ENCODE measurements around the gene ARHGAP6.

The ARHGAP6 gene

DNA sequence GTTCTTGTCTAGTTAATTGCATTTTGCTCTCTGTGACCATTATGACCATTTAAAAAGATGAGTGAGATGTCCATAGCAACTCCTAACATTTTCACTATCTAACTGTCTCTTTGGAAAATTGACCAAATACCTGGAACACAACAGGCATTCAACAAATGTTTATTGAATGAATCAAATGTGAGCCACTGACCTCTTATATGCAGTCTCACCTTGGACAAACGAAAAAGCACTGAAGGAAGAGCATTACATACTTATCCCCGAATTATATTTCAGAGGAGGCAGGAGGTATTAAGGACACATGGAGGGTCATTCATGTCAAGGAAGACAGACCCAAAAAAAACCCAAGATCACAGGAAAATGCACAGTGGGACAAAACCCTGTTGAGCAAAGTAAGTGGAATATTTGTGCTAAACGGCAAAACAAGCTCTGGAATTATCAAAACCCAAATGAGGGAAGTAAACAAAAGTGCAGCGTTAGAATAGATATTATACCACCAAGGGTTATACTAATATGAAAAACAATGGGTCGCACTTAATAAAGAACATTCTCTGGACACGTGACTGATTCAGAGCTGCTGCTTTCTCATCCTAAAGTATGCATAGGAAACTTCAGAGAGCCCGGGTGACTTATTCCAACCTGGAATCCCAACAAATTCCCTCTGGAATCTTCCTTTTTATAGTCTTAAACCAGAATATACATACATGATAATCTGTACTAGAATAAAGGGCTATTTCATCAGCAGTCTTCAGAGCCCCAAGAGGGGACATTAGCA, 240.6 kb downstream of the ARHGAP6 start:
- no peak for DNase-seq (ENCODE audit: low read depth)

DNA sequence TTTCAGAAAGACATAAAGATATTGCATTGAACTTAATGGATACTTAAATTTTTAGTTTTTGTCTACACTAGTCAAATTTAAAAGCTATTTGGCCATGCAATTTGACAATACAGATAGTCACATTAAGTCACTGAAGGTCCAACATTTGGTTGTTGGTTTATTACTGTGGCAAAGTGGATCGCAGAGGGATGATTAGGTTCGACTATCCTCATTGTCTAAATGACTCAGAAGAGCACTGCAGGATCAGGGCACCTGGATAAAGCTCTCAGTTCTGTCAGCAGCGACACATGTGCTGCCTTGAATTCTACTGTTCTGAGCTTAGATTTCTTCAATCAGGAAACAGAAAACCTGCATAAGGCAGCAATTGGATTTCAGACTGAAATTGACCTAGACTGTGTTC, 241.8 kb downstream of the ARHGAP6 start:
- DNase-seq (ENCODE audit: low read depth): no peak

DNA sequence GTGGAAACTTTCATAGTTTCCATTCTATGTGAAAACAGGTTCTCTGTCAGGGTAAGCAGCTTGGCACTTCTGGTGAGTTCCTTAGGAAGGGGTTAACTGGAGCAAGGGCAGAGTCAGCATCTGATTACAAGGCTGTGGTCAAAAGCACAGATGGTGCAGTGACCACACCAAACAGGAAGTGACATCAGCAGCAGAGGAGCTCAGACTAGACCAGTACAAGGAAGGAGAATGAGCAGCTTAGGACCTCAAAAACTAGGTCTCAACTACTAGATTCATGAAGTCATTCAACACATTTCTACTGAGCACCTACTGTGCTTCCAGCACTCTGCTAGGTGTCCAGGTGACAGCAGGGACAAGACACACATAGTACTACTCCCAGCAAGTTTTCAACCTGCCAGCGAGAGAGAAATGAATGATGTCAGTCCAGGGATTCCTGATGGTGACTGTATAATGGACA, 242.3 kb downstream of the ARHGAP6 start:
- peak; percentile 37 for DNase-seq (ENCODE audit: low read depth)

DNA sequence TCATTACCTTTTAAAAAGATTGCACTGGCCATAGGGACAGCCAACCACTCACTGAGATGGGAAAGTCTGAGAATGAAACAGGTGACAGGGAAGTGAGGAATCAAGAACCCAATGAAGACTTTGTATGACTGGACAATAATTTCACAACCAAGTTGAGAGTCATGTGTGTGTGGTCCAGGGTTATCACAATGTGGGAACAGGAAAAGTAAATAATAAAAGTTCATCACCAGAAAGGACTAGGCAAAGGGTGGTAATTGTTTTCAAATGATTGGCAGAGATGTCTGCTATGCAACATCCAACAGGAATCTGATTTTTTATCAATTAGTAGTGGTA, 243.2 kb downstream of the ARHGAP6 start:
- no peak for DNase-seq (ENCODE audit: low read depth)

DNA sequence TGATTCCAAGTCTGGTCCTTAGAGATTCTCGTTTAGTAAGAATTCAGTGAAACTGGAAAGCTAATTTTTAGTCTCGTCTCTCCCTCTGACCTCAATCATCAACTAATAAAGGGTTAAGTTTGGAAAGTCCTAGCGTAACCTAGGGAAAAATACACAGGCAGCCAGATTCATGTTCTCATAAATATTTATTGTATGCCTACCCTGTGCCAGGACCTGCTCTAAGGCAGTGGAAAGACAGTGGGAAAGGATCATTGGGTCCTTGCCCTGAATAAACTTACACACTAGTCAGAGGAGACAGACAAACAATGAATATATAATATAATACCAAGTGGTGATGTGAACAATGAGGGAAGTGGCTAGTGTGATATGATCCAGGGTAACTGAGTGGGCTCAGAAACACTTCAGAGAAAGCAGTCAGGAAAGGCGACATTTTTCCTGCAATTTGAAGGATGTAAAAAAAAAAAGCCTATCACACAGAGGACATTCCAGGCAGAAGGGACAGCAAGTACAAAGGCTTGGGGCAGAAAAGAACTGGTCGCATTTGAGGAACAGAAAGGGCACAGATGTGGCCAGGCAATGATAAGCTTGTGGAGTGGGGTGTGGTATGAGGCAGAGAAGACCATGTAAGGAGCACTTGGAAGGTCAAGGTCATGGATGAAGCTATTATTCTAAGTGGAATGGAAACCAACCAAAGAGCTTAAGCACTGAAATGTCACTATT, 243.8 kb downstream of the ARHGAP6 start:
- no peak for DNase-seq (ENCODE audit: low read depth)

DNA sequence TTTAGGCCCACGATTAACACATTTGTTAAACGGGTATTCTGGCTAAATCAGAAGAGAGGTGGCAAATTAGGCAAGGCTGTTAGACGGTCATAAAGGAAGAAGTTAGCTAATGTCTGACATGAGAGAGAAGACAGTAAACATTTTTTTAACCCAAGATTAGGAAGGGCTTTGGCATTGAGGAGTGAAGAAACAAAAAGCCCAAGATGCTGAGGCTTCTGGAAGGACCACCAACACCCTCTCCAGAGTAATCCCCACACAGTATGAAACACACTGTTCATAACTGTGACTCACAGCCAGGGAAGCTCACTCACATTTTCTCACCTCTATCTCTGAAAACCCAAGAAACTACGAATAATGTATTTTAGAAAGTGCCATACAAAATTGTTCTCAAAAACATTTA, 244.9 kb downstream of the ARHGAP6 start:
- no peak for DNase-seq (ENCODE audit: low read depth)

DNA sequence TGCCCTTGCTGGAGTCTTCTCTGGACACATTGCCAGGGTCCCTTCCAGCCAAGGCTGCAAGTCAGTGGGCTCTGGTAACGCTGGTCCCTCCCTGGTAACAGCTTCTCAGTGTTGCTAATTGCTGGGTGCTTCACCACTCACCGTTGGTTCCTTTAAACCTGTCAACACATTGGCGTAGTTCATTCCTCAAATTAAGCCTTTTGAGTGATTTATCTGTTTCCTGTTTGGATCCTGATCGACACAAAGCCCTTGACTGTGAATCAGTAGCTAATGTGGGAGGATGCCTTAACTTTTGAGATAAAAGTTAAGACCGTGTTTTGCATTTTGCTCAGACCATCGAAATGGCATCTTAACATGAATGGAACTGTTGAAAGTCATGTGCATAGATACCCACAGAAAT, 246.6 kb downstream of the ARHGAP6 start:
- no peak for DNase-seq (ENCODE audit: low read depth)

DNA sequence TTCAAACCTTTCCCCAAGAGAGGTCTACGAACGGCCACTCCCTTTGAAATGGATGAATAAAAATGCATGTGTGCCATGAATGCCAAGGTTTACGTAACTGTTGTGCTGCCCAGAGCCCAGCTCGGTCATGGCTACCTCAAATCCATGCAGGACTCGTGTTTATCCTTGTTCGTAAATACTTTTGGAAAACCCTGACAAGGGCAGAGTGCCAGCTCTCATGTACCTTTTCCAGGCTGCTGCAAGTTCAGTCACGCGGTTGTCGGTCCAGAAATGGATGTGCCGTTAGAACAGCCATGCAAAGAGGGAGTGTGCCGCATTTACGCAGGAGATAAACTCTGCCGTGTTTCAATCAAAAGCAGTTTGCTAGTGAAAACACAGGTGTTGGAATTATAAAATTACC, 249.1 kb downstream of the ARHGAP6 start:
- DNase-seq (ENCODE audit: low read depth): no peak

DNA sequence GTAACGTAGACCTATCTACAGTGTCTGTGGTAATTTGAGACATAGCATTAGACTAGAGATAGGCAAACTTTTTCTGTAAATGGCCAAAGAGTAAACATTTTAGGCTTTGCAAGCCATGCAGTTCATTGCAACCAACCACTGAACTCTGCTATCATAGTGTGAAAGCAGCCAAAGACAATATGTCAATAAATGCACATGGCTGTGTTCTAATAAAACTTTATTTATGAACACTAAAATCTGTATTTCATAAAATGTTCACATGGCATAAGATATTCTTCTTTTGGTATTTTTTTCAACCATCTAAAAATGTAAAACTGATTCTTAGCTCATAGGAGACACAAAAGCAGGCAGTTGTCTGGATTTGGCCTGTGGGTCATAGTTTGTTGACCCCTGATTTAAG, 251.6 kb downstream of the ARHGAP6 start:
- DNase-seq (ENCODE audit: low read depth): no peak

DNA sequence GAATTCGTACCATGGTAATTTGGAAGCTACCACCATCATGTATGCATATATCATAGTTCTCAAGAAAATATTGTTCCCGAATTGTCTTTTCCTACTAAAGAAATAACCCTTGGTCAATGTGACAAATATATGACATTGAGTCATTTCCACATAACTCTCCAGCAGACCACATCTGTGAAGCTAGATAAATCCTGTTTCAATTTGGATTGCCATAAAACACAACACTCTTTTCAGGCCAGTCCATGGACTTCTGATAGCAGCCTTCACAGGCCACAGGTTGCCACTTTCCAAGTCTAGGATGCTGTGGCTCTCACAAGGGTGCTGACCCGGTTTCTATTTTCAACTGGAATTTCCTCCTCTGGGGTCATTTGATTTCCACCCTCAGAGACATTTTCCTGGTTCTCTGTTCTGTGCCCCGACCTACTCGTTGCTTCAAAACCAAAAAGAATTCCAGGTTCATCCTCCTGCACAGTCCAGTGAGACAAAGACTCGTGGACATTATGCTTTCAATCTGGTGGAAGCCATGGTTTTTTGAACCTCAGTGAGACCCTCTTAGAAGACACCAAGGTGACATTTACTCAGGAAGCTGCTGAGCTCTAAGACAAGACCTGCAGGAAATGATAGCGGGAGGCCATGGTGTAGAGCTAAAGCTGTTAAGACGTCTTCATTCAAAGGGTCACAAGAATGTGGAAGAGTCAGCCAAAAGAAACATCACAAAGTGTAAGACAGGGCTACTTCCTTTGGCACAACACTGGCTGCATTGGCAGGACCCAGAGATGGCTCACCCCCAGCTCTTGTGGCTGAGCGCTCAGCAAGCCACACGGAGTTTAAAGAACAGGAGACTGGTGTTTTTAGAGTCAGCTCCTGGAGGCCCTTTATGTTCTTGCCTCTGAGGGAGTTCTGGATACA, 252.8 kb downstream of the ARHGAP6 start:
- no peak for DNase-seq (ENCODE audit: low read depth)

DNA sequence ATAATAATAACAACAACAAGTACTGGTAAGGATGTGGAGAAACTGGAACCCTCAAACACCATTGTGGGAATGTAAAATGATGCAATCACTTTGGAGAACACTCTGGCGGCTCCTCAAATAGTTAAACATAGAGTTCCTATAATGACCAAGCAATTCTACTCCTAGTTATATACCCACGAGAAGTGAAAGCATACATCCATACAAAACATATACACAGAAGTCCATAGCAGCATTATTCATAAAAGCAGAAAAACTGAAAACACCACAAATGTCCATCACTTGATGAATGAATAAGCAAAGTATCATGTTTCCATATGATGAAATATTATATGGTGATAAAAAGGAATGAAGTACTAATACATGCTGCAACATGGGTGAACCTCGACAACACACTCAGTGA, 255.8 kb downstream of the ARHGAP6 start:
- no peak for DNase-seq (ENCODE audit: low read depth)

DNA sequence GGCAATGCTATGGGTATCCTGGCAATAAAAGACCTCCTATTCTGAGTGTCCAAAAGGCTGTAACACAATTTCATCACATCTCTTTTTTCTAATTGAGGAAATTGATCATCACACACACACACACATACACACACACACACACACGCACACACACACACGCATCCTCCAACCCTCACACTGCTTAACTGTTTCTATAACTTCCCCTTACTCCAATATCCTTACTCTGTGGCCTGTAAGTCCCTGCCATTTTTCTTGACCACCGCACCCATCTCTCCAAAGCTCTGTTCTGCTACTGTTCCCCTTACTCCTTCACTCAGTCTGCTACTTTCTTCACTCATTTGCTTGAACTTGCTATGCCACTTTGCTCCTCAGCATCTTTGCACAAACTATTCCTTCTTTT, 256.9 kb downstream of the ARHGAP6 start:
- DNase-seq (ENCODE audit: low read depth): no peak

DNA sequence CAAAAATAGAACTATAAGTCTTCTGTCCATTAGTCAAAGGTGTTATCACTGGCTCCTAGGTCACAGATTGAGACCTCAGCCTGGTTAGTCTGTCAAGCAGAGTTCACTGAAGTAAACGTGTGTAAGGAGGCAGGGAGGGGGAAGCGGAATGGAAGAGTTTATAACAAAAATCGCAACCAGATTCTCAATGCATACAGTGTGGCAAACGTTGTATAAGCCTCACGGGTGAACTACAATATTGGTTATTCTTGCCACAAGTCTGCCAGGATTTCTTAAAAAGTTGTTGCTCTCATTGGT, 257.7 kb downstream of the ARHGAP6 start:
- no peak for DNase-seq (ENCODE audit: low read depth)

DNA sequence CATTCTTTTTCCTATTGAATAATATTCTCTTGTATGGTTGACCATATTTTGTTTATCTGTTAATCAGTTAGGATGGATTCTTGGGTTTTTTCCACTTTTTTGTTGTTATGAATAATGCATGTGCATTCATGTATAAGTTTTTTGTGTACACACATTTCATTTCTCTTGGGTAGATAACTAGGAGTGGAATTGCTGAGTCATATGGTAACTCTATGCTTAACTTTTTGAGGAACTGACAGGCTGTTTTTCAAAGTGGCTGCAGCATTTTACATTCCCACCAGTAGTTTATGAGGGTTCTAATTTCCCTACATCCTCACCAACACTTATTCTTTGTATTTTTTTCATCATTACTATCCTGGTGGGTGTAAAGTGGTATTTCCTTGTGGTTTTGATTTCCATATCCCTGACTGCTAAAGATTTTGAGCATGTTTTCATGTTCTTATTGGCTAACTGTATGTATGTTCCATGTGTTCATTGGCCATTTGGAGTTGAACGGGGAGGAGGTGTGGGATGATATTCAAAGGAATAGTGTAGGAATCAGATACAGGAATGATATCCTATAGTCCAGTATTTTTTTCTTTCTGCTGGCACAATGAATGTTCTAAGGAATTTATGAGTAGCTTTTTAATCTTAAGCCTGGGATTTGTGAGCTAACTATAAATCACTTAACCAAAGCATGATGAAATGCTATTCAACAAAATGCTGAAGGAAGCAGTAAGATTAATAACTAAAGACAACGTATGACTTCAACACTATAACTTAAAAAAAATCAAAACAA, 258.2 kb downstream of the ARHGAP6 start:
- no peak for DNase-seq (ENCODE audit: low read depth)

DNA sequence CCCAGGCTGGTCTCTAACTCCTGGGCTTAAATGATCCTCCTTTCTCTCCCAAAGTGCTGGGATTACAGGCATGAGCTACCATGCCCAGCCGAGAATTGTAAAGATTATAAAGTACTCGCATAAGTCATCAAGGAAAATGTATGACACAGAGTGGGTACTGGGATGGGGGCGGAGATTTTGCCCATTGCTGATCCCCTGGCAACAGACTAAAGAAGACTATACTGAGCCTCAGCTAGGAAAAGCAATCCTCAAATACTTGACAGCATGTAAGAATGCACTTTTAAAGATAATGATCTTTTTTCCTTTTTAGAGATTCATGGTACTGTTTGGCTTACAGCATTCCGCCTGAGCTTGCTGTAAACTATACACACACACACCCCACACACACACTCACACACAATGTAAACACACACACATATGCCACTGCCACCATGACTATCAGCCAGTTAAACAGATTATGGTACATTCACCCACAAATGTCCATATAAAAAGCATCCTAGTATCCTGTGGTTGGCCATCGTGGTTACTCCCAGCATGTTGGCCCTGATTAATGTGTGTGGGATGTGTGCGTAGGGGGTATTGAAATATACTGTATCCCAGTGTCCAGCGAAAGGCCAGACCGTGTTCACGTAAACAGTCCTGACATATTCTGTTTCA, 259.5 kb downstream of the ARHGAP6 start:
- no peak for DNase-seq (ENCODE audit: low read depth)

DNA sequence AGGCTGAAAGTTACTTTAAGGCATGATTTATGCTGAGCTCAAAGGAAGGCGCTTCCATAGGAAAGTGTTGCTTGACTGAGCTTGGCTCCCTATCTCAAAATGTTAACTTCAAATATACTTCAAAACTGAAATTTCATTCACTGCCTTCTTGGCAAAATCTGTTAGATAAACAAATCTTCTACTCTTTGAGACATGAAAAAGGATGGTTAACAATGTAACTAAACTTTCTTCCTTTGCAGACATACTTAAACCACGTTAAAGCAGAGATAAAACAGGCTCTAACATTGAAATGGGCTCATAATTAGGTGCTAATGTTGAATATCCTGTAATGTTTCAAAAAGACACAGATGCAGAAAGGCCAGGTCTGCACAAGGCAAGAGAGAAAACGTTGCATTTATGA, 262.1 kb downstream of the ARHGAP6 start:
- DNase-seq (ENCODE audit: low read depth): no peak

DNA sequence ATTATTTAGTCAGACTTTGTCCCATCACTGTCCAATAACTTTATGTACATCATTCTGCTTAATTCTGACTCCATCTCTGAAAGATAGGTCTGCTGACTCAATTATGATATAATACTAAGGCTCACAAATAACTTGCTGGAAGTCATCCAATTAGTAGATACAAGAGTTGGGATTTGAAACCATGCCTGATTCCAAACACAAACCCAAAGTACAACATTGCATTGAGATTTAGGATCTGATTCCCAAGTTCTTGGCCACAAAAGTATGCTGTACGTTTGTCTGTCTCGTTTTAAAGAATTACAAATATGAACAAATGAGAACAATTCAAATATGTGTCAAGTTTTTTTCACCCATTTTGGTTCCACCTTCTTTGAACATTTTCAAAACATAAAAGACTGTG, 263.8 kb downstream of the ARHGAP6 start:
- DNase-seq (ENCODE audit: low read depth): no peak

DNA sequence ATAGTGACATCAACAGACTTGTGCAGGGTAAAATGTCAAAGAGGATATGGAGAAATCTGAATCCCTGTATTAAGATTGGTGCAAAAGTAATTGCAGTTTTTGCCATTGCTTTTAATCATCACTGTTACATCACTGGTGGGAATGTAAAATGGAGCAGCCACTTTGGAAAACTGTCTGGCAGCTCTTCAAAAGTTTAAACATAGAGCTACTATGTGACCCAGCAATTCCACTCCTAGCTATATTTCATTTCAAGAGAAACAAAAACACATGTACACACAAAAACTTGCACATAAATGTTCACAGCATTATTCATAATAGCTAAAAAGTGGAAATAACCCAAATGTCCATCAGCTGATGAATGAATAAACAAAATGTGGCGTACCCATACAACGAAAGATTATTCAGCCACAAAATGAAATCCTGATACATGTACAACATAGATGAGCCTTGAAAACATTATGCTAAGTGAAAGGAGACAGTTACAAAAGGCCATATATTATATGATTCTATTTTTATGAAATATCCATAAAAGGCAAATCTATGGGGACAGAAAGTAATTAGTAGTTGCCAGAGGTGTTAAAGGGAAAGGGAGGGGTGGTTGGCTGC, 266.1 kb downstream of the ARHGAP6 start:
- no peak for DNase-seq (ENCODE audit: low read depth)

DNA sequence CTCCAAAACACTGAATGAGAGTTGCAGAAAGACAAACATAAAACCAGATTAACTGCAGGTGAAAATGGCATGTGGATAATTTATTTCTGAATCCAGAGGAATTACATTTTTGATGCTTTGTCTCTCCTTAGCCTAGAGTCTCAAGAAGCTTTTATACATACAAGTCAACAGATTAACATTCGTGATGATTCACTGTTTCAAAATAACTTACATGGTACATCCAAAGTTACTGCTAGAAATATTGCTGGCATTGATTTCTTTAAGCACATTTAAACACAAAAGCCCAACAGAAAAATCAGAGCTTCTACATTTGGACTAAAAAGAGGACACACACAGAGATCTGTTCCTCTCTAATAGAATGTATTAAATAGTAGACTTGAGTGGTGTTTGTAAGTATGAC, 266.9 kb downstream of the ARHGAP6 start:
- DNase-seq (ENCODE audit: low read depth): no peak

DNA sequence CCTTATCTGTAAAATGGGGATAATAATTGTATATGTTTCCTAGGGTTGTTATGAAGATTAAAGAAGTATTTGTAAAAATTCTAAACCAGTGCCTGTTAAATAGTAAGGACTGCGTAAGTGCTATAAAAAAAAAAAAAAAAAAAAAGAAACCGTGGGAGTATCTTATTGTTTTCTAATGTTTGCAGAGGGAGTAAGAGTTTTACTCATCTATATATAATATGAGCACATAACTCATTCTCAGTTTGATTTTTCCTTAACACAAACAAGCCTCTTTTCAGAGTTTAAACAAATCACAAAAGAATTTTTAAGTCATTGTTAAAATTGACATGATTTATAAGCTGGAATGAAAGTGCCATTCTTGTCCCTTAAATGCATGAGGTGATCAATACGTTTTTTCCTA, 267.6 kb downstream of the ARHGAP6 start:
- no peak for DNase-seq (ENCODE audit: low read depth)

DNA sequence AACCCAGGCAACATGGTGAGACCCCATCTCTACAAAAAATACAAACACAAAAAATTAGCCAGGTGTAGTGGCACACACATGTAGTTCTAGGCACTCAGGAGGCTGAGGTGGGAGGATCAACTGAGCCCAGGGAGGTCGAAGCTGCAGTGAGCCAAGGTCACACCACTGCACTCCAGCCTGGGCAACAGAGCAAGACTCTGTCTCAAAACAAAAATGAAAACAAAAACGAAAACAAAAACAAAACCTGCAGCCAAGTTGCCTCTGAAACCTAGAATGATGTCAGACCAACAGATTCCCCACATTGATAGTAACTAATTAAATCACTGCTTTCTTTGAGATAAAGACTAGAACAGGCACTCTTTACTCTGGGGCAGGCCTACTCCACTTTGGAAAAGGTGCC, 268.0 kb downstream of the ARHGAP6 start:
- DNase-seq (ENCODE audit: low read depth): no peak
